NB4 (cell line): ENCODE measurements around the gene RNASE8.

Experiments
- DNase-seq: peaks from one replicate; pipeline ENCODE4 v3.0.0; 2010; ENCODE audit warnings: low read depth
- H3K4me3 ChIP-seq: one replicate; pipeline ENCODE4 v1.5.1; 2011; ENCODE audit warnings: mild to moderate bottlenecking, low read depth, low read length, moderate library complexity
- CTCF ChIP-seq: IDR thresholded peaks from one replicate; pipeline ENCODE4 v1.5.1; 2012; ENCODE audit warnings: low read depth, low read length
- MYC ChIP-seq: IDR thresholded peaks from 2 replicates; pipeline ENCODE4 v1.6.1; 2011; ENCODE audit warnings: low read depth, low read length
- POLR2A ChIP-seq: IDR thresholded peaks from 2 replicates; pipeline ENCODE4 v1.6.1; 2011; ENCODE audit warnings: mild to moderate bottlenecking; ENCODE audit not compliant: insufficient read length; ENCODE audit errors: extremely low read depth
- TF ChIP-seq, protein P1 (sequence below): IDR thresholded peaks from 2 replicates; pipeline ENCODE4 v1.6.1; 2011; ENCODE audit warnings: low read depth, low read length

RNASE8 gene

GRCh38 chr14:21054768-21055145 is 2.9 kb upstream of the RNASE8 start:
- TF ChIP-seq, protein P1, sequence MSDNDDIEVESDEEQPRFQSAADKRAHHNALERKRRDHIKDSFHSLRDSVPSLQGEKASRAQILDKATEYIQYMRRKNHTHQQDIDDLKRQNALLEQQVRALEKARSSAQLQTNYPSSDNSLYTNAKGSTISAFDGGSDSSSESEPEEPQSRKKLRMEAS, result no peak
- TF ChIP-seq POLR2A (no peak), MYC (no peak), CTCF (no peak)
- no peak for DNase-seq
- H3K4me3 ChIP-seq, result no peak overlapping the region

DNA sequence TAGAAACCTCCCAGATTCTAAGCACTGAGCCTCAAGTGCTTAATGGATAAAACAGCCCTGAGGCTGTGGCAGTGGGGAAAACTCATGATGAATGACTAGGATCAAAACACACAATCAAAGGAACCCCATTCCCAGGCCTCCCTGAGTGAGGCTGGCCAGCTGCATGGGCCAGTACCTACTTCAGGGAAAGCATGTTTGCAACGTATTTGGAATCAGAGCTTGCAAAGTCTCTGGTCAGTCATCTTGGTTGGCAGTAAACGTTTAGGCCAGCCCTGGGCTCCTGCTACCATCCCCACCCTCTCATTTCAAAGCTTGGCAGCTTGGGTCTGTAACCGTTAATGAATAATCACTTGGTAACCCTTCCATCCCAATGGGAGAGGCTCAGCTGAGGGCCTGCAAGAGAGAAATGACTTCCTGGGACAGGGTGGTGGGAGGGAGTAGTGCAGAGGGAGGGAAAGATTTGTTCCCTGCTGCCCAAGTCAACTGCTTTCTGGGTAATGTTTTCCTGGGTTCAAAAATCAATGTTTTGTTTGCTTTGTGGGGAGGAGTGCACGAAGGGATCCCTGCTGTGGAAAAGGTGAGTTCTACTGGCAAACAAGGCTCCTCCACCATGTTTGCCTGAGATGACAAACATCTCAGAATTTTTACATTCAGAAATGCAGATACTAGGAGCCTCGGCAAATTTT is 2.0 kb upstream of the RNASE8 start:
- TF ChIP-seq POLR2A (no peak), MYC (no peak), CTCF (no peak)
- TF ChIP-seq, protein P1, result no peak
- DNase-seq, result no peak
- no peak overlapping the region for H3K4me3 ChIP-seq

DNA sequence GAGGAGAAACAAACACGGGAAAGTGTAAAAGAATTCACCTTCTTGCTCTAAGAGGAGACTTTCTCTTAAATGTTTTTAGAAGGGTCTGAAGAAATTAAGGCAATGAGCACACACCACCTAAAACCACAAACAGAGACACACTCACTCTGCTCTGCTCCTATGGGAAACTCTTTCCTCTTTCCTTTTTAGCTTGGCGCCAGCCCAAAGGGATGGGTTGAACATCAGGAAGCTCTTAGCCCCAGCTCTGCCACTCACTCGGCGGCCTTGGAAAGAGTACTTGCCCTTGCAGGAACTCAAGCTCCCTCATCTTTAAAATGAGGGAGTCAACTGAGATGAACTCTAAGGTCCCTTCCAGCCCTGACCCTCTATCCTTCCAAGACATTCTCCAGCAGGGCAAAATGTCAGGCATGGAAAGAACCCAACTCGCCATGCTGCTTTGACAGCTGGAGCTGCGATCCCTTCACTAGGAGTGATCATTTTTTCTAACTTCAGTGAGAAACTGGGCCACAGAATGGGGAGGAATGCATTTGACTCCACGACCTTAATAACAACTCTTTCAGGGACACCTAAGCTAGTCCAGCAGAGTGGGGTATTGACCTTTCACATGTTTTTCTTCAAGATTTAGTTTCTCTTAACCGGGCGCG is 980 bp upstream of the RNASE8 start:
- TF ChIP-seq, protein P1, result no peak
- TF ChIP-seq CTCF, result no peak
- no peak for TF ChIP-seq POLR2A
- TF ChIP-seq MYC, result no peak
- no peak for DNase-seq
- H3K4me3 ChIP-seq, result no peak overlapping the region

DNA sequence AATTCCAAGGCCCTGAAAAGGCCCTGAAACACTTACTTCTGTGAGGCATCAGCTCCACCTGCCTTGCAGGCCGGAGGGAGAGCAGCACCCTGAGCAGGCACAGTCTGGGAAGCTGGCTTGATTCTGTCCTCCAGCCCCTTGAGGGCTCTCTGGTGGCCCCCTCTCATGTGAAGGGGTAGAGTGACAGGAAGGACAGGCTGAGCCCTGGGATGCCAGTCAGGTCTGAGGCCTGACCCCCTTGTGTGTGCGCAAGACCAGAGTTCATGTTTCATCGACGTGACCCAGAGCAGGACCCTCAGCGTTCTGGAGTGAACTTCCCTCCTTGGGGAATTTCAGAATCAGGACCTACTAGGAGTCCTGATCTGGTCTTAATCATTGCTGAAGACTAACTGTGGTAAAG is 1.3 kb downstream of the RNASE8 start:
- H3K4me3 ChIP-seq, result no peak overlapping the region
- DNase-seq, result no peak
- no peak for TF ChIP-seq POLR2A
- TF ChIP-seq, protein P1, result no peak
- no peak for TF ChIP-seq CTCF
- TF ChIP-seq MYC, result no peak

DNA sequence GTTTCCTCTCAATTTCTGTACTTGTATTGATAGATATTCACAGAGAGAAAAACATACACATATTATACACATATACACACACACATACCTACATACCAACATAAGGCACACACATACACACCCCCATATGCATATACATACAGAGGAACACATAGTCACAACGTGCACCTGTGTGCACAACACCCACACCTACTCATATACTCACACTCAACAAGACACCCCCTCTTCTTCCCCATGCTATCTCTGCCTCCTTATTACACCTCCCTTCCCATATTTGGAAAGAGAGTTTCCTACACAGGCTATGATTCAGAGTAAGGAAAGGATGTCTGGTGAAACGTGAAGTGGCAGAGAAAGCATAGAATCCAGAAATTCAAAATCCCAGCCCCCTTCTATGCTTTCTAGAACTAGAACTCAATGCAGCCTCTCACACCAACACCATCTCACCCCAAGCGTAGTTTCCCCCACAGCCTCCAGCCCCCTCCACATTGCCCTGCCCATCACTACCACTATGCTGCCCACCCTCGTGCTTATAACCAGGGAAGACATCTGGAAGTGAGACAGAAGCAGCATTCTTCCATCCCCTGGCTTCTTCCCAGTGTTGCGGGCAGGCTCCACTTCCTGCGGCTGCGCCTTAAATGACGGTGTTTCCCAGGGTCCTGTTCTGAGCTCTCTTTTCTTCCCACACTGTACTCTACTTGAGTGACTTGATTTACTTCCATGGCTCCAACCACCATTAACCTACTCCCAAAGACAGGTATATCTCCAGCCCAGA is 2.4 kb downstream of the RNASE8 start:
- no peak overlapping the region for H3K4me3 ChIP-seq
- no peak for DNase-seq
- TF ChIP-seq CTCF, result no peak
- TF ChIP-seq, protein P1, result no peak
- TF ChIP-seq MYC, result no peak
- TF ChIP-seq POLR2A, result no peak
